ENCODE measurements around the gene SLC8B1.

GRCh38 chr12:113373440-113373839 is 38.5 kb upstream of the SLC8B1 start:
- TF ChIP-seq CTCF (IDR thresholded peaks at IDR 0.05) (no peak), POLR2A (IDR thresholded peaks at IDR 0.05) (no peak)
